Caco-2 (cell line): ENCODE results near the gene DLK1. TPM values are rescaled to one million over a fixed set of nuclear protein-coding genes. Genes with fewer than 3 reads are reported as not detected.

Experiments used
- BruUV-seq: library from RNA; stranded (reverse); fragments of 400-500 nt; replicated peaks from 2 replicates; lab custom pipeline; 2021; lab: Mats Ljungman, UMichigan
- CTCF ChIA-PET: fragments of 300-600 bp; sonication (Branson Sonifier 250); formaldehyde crosslinking; loops from one replicate; lab custom pipeline; 2022; ENCODE audit warnings: antibody characterized with exemption; lab: Charles Lee
- POLR2A ChIA-PET: fragments of 300-600 bp; sonication (Branson Sonifier 250); formaldehyde crosslinking; loops from one replicate; lab custom pipeline; 2022; ENCODE audit warnings: antibody characterized with exemption; lab: Charles Lee
- DNase-seq, 2 experiments: peaks; one replicate each; pipeline versions ENCODE4 v3.0.0 to v3.0.0-alpha.2; 2020 to 2022
- H3K27me3 ChIP-seq: replicated peaks from 2 replicates; pipeline ENCODE4 v1.6.0; 2011; ENCODE audit warnings: low read length; ENCODE audit not compliant: control insufficient read depth, insufficient read depth
- H3K36me3 ChIP-seq: 2 replicates; pipeline ENCODE4 v1.5.1; 2011; ENCODE audit warnings: low read length; ENCODE audit not compliant: control insufficient read depth, insufficient read depth
- H3K4me1 ChIP-seq: fragments of 250-450 bp; sonication (Bioruptor Pico); 2 replicates; pipeline ENCODE4 v1.5.1; 2020; ENCODE audit warnings: mild to moderate bottlenecking
- H3K4me3 ChIP-seq: 2 replicates; pipeline ENCODE4 v1.5.1; 2011; ENCODE audit warnings: low read depth, mild to moderate bottlenecking, control low read depth, low read length
- H3K9me3 ChIP-seq: fragments of 250-450 bp; sonication (Bioruptor Pico); 2 replicates; pipeline ENCODE4 v1.5.1; 2020; ENCODE audit warnings: mild to moderate bottlenecking, moderate library complexity
- H3K27ac Mint-ChIP-seq: one replicate; pipeline ENCODE4 v1.8.0; 2022; ENCODE audit warnings: mixed read lengths; ENCODE audit not compliant: unreplicated experiment
- H3K27me3 Mint-ChIP-seq: one replicate; pipeline ENCODE4 v1.8.0; 2022; ENCODE audit warnings: mixed read lengths; ENCODE audit not compliant: insufficient read depth, unreplicated experiment
- H3K36me3 Mint-ChIP-seq: one replicate; pipeline ENCODE4 v1.8.0; 2022; ENCODE audit warnings: mild to moderate bottlenecking, mixed read lengths; ENCODE audit not compliant: insufficient read depth, unreplicated experiment
- H3K4me1 Mint-ChIP-seq: one replicate; pipeline ENCODE4 v1.8.0; 2022; ENCODE audit warnings: low read depth, mixed read lengths; ENCODE audit not compliant: unreplicated experiment
- H3K4me3 Mint-ChIP-seq: one replicate; pipeline ENCODE4 v1.8.0; 2022; ENCODE audit warnings: mild to moderate bottlenecking, moderate library complexity, mixed read lengths; ENCODE audit not compliant: unreplicated experiment
- H3K9me3 Mint-ChIP-seq: one replicate; pipeline ENCODE4 v1.8.0; 2022; ENCODE audit warnings: mixed read lengths; ENCODE audit not compliant: unreplicated experiment
- intact Hi-C: fragments of 100-400 bp; cut with micrococcal nuclease; formaldehyde crosslinking; loops from one replicate; pipeline ENCODE4 v1.10.0; 2022; ENCODE audit not compliant: unreplicated experiment
- total RNA-seq: library from RNA; stranded (reverse); gene quantifications from 2 replicates; pipeline ENCODE4 v1.2.3, GENCODE V29; 2022
- TF ChIP-seq, protein P1 (sequence below), 2 experiments: fragments of 200-600 bp in 1 of 2; IDR thresholded peaks; 1 replicate in 1 of 2; 2 replicates in 1 of 2; pipeline versions ENCODE4 v1.5.1 to v1.8.0; 2011 to 2022; ENCODE audit warnings: antibody characterized with exemption in 1 of 2, control low read depth in 1 of 2, inconsistent platforms in 1 of 2, low read depth in 1 of 2, low read length in 1 of 2, mild to moderate bottlenecking in 1 of 2, moderate library complexity in 1 of 2; ENCODE audit not compliant: insufficient read depth in 1 of 2, severe bottlenecking in 1 of 2, unreplicated experiment in 1 of 2

DLK1 gene
- total RNA-seq, 1 experiment from 2014 or later: not detected

GRCh38 chr14:100747736-100748135 is 21.0 kb downstream of the DLK1 start:
- no peak overlapping the region for H3K27ac Mint-ChIP-seq
- intact Hi-C loops: no loop called here
- no peak for DNase-seq
- no TSS peak for BruUV-seq
- H3K9me3 ChIP-seq: no peaks in the 10 kb centered on the region
- no peaks in the 10 kb centered on the region for H3K36me3 ChIP-seq
- no peaks in the 10 kb centered on the region for H3K27me3 ChIP-seq
- no peaks in the 10 kb centered on the region for H3K27me3 Mint-ChIP-seq
- no peak overlapping the region for H3K4me3 Mint-ChIP-seq
- ChIA-PET POLR2A (no interaction called here), CTCF (no interaction called here)
- H3K4me1 ChIP-seq: no peaks in the 10 kb centered on the region
- H3K9me3 Mint-ChIP-seq: no peaks in the 10 kb centered on the region
- H3K4me3 ChIP-seq: no peak overlapping the region
- no peaks in the 10 kb centered on the region for H3K4me1 Mint-ChIP-seq
- TF ChIP-seq, protein P1, sequence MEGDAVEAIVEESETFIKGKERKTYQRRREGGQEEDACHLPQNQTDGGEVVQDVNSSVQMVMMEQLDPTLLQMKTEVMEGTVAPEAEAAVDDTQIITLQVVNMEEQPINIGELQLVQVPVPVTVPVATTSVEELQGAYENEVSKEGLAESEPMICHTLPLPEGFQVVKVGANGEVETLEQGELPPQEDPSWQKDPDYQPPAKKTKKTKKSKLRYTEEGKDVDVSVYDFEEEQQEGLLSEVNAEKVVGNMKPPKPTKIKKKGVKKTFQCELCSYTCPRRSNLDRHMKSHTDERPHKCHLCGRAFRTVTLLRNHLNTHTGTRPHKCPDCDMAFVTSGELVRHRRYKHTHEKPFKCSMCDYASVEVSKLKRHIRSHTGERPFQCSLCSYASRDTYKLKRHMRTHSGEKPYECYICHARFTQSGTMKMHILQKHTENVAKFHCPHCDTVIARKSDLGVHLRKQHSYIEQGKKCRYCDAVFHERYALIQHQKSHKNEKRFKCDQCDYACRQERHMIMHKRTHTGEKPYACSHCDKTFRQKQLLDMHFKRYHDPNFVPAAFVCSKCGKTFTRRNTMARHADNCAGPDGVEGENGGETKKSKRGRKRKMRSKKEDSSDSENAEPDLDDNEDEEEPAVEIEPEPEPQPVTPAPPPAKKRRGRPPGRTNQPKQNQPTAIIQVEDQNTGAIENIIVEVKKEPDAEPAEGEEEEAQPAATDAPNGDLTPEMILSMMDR (IDR thresholded peaks at IDR 0.05; ENCODE audit: insufficient read depth in 1 of 2, low read depth in 1 of 2, low read length in 1 of 2, severe bottlenecking in 1 of 2, unreplicated experiment in 1 of 2): no peak
- no peaks in the 10 kb centered on the region for H3K36me3 Mint-ChIP-seq

DNA sequence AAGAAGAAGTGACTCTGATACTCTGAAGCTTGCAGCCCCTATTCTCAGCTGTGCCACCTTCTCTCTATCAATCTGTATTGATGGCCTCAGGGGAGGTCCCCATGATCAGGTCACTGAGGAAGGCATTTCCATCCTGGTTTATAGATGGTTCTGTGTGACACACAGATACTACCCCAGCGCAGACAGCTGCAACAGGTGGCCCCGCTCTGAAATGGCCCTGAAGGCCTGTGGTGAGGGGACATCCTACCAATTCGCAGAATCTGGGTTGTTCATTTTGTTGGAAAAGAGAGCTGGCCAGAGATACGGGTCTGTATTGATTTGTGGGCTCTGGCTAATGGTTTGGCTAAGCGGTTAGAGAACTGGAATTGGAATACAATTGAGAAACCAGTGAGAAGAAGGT is 21.7 kb downstream of the DLK1 start:
- Histone ChIP-seq H3K27me3 (no peaks in the 10 kb centered on the region), H3K36me3 (no peaks in the 10 kb centered on the region), H3K4me3 (no peak overlapping the region), H3K9me3 (no peaks in the 10 kb centered on the region), H3K4me1 (no peaks in the 10 kb centered on the region)
- BruUV-seq: no TSS peak
- Mint-ChIP-seq H3K36me3 (no peaks in the 10 kb centered on the region), H3K27me3 (no peaks in the 10 kb centered on the region), H3K4me1 (no peaks in the 10 kb centered on the region), H3K4me3 (no peak overlapping the region), H3K27ac (no peak overlapping the region), H3K9me3 (no peaks in the 10 kb centered on the region)
- POLR2A ChIA-PET: no interaction called here
- DNase-seq: no peak
- TF ChIP-seq, protein P1 (IDR thresholded peaks at IDR 0.05; ENCODE audit: insufficient read depth in 1 of 2, low read depth in 1 of 2, low read length in 1 of 2, severe bottlenecking in 1 of 2, unreplicated experiment in 1 of 2): no peak
- CTCF ChIA-PET: no interaction called here
- intact Hi-C loops: no loop called here

DNA sequence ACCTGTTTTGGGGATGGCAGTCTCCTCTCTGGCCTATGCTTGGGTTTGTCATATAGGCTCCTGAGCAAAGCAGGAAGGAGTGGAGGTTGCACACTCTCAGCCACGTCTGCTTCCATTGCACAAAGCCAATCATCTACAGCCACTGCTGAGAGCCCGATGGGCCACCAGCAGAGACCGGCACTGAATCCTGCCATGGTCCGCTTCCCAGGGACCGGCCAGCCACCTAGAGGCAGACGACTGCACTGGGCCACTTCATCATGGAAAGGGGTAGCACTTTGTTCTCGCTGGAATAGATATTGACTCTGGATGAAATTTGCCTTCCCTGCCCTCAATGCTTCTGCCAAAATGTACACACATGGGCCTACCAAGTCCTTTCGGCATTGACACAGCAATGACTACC is 22.3 kb downstream of the DLK1 start:
- H3K36me3 ChIP-seq: no peaks in the 10 kb centered on the region
- H3K36me3 Mint-ChIP-seq: no peaks in the 10 kb centered on the region
- intact Hi-C loops: no loop called here
- no peak overlapping the region for H3K27ac Mint-ChIP-seq
- no peak overlapping the region for H3K4me3 ChIP-seq
- no peak overlapping the region for H3K4me3 Mint-ChIP-seq
- H3K9me3 Mint-ChIP-seq: no peaks in the 10 kb centered on the region
- no peaks in the 10 kb centered on the region for H3K4me1 ChIP-seq
- BruUV-seq: no TSS peak
- DNase-seq: no peak
- no peaks in the 10 kb centered on the region for H3K27me3 ChIP-seq
- no peaks in the 10 kb centered on the region for H3K4me1 Mint-ChIP-seq
- CTCF ChIA-PET: no interaction called here
- TF ChIP-seq, protein P1 (IDR thresholded peaks at IDR 0.05; ENCODE audit: insufficient read depth in 1 of 2, low read depth in 1 of 2, low read length in 1 of 2, severe bottlenecking in 1 of 2, unreplicated experiment in 1 of 2): no peak
- H3K27me3 Mint-ChIP-seq: no peaks in the 10 kb centered on the region
- POLR2A ChIA-PET: no interaction called here
- no peaks in the 10 kb centered on the region for H3K9me3 ChIP-seq
